A549 (cell line): ENCODE data around the gene FAAP100. TPM values are rescaled to one million over a fixed set of nuclear protein-coding genes. Genes with fewer than 3 reads are reported as not detected.

Experiments used
- ATAC-seq, 2 experiments: fragments of 200-7000 bp in 1 of 2; fragments of >200 bp in 1 of 2; cut with Nextera tagmentation in 1 of 2; cut with Tn5 transposase in 1 of 2; 3 replicates each; pipeline versions ENCODE4 v1.8.0 to v1.9.1; 2018 to 2020; ENCODE audit warnings: mild to moderate bottlenecking in 1 of 2, moderate library complexity in 1 of 2
- CTCF ChIA-PET: fragments of 300-600 bp; sonication (Branson Sonifier 250); formaldehyde crosslinking; extraction: SDS; loops from one replicate; lab custom pipeline; 2021; ENCODE audit warnings: antibody characterized with exemption, inconsistent platforms; lab: Yijun Ruan, JAX
- POLR2A ChIA-PET: fragments of 350-600 bp; formaldehyde crosslinking; extraction: SDS; loops from one replicate; lab custom pipeline; 2021; ENCODE audit warnings: antibody characterized with exemption, inconsistent platforms; lab: Yijun Ruan, JAX
- DNase-seq, 2 experiments: peaks; one replicate each; pipeline versions ENCODE4 v3.0.0 to v3.0.0-alpha.2; 2011 to 2016; ENCODE audit warnings: low read depth in 1 of 2, low spot score in 1 of 2
- FAIRE-seq: peaks from 2 replicates; lab custom pipeline; 2011; peaks lifted over from hg19 to GRCh38; lab: Jason Lieb, UNC
- H3K27ac ChIP-seq, 2 experiments: fragments of >200 bp; sonication (Bioruptor Twin); formaldehyde crosslinking; 3 replicates each; pipeline ENCODE4 v1.5.1; 2016 to 2017
- H3K4me1 ChIP-seq: fragments of >200 bp; sonication (Bioruptor Twin); formaldehyde crosslinking; 3 replicates; pipeline ENCODE4 v1.6.1; 2016
- H3K4me2 ChIP-seq: fragments of >200 bp; sonication (Bioruptor Twin); formaldehyde crosslinking; 3 replicates; pipeline ENCODE4 v1.6.1; 2016
- H3K4me3 ChIP-seq: fragments of >200 bp; sonication (Bioruptor Twin); formaldehyde crosslinking; 3 replicates; pipeline ENCODE4 v1.5.1; 2016
- H3K9me3 ChIP-seq: fragments of >200 bp; sonication (Bioruptor Twin); formaldehyde crosslinking; 3 replicates; pipeline ENCODE4 v1.6.1; 2016
- BCL3 ChIP-seq: fragments of >200 bp; sonication (Bioruptor Twin); formaldehyde crosslinking; IDR thresholded peaks from 3 replicates; pipeline ENCODE4 v1.6.1; 2016
- BHLHE40 ChIP-seq: IDR thresholded peaks from 2 replicates; pipeline ENCODE4 v1.6.1; 2012; ENCODE audit warnings: low read depth, low read length, inconsistent platforms
- CBX2 ChIP-seq: fragments of 200-600 bp; sonication (generic); IDR thresholded peaks from 2 replicates; pipeline ENCODE4 v1.6.1; 2016; ENCODE audit warnings: low read depth, mild to moderate bottlenecking, borderline replicate concordance
- CEBPB ChIP-seq, 2 experiments: fragments of >200 bp in 1 of 2; sonication (Bioruptor Twin) in 1 of 2; formaldehyde crosslinking in 1 of 2; IDR thresholded peaks; 2 replicates each; pipeline ENCODE4 v1.6.1; 2012 to 2016
- CHD4 ChIP-seq: fragments of 200-600 bp; sonication (generic); IDR thresholded peaks from 2 replicates; pipeline ENCODE4 v1.6.1; 2016; ENCODE audit warnings: antibody characterized with exemption, mild to moderate bottlenecking, borderline replicate concordance
- E2F6 ChIP-seq: IDR thresholded peaks from 2 replicates; pipeline ENCODE4 v1.6.1; 2012; ENCODE audit warnings: low read depth, borderline replicate concordance
- ELK1 ChIP-seq: fragments of 150-350 bp; IDR thresholded peaks from 2 replicates; pipeline ENCODE4 v1.6.1; 2014; ENCODE audit warnings: low read depth, mild to moderate bottlenecking, low read length
- EP300 ChIP-seq, 2 experiments: fragments of >200 bp; sonication (Bioruptor Twin); formaldehyde crosslinking; IDR thresholded peaks; 2 replicates in 1 of 2; 3 replicates in 1 of 2; pipeline ENCODE4 v1.6.1; 2016 to 2017
- ESRRA ChIP-seq: fragments of 150-350 bp; IDR thresholded peaks from 2 replicates; pipeline ENCODE4 v1.6.1; 2014; ENCODE audit warnings: mild to moderate bottlenecking, low read length, borderline replicate concordance
- FOSB ChIP-seq: fragments of 250-450 bp; sonication (Bioruptor Pico); IDR thresholded peaks from 2 replicates; pipeline ENCODE4 v1.5.0; 2020; ENCODE audit warnings: mild to moderate bottlenecking, moderate library complexity
- FOSL2 ChIP-seq, 2 experiments: fragments of 450-650 bp in 1 of 2; fragments of >200 bp in 1 of 2; sonication (Bioruptor Twin) in 1 of 2; formaldehyde crosslinking; IDR thresholded peaks; 2 replicates each; pipeline versions ENCODE4 v1.5.0 to v1.6.1; 2016 to 2020; ENCODE audit warnings: mild to moderate bottlenecking in 1 of 2, moderate library complexity in 1 of 2
- FOXS1 ChIP-seq: fragments of 250-450 bp; sonication (Bioruptor Pico); IDR thresholded peaks from 2 replicates; pipeline ENCODE4 v1.5.0; 2020; ENCODE audit warnings: mild to moderate bottlenecking, moderate library complexity
- GATA3 ChIP-seq: IDR thresholded peaks from 2 replicates; pipeline ENCODE4 v1.6.1; 2012; ENCODE audit warnings: borderline replicate concordance
- HDAC2 ChIP-seq: fragments of 200-600 bp; sonication (generic); IDR thresholded peaks from 2 replicates; pipeline ENCODE4 v1.6.1; 2016
- HEYL ChIP-seq: fragments of 250-450 bp; sonication (Bioruptor Pico); IDR thresholded peaks from 2 replicates; pipeline ENCODE4 v1.8.0; 2021; ENCODE audit warnings: mild to moderate bottlenecking, moderate library complexity
- HOXA7 ChIP-seq: fragments of 250-450 bp; sonication (Bioruptor Pico); IDR thresholded peaks from 2 replicates; pipeline ENCODE4 v1.5.0; 2020; ENCODE audit warnings: mild to moderate bottlenecking, moderate library complexity
- HOXB13 ChIP-seq: fragments of 250-450 bp; sonication (Bioruptor Pico); IDR thresholded peaks from 2 replicates; pipeline ENCODE4 v1.5.0; 2020; ENCODE audit warnings: low read depth, mild to moderate bottlenecking, moderate library complexity
- JUNB ChIP-seq: fragments of >200 bp; sonication (Bioruptor Twin); formaldehyde crosslinking; IDR thresholded peaks from 2 replicates; pipeline ENCODE4 v1.6.1; 2016
- MAFK ChIP-seq: fragments of 450-650 bp; IDR thresholded peaks from 2 replicates; pipeline ENCODE4 v1.6.1; 2014; ENCODE audit not compliant: partially characterized antibody
- MAX ChIP-seq: IDR thresholded peaks from 2 replicates; pipeline ENCODE4 v1.6.1; 2012
- MYC ChIP-seq: IDR thresholded peaks from 2 replicates; pipeline ENCODE4 v1.6.1; 2012; ENCODE audit warnings: mild to moderate bottlenecking, inconsistent platforms, low read length, improper control_type of control experiment, borderline replicate concordance
- NFE2L2 ChIP-seq: fragments of 150-350 bp; conservative IDR thresholded peaks from 2 replicates; pipeline ENCODE4 v1.6.1; 2014; ENCODE audit warnings: low read length
- NPAS2 ChIP-seq: fragments of 250-450 bp; sonication (Bioruptor Pico); IDR thresholded peaks from 2 replicates; pipeline ENCODE4 v1.8.0; 2022; ENCODE audit warnings: mild to moderate bottlenecking, moderate library complexity, borderline replicate concordance
- NR3C1 ChIP-seq: fragments of >200 bp; sonication (Bioruptor Twin); formaldehyde crosslinking; IDR thresholded peaks from 3 replicates; pipeline ENCODE4 v1.6.1; 2017
- POLR2A ChIP-seq: IDR thresholded peaks from 2 replicates; pipeline ENCODE4 v1.6.1; 2012; ENCODE audit warnings: mild to moderate bottlenecking, low read length
- POLR2AphosphoS2 ChIP-seq: conservative IDR thresholded peaks from 2 replicates; pipeline ENCODE4 v1.6.1; 2012; ENCODE audit warnings: low read length, improper control_type of control experiment, inconsistent platforms
- RARB ChIP-seq: fragments of 250-450 bp; sonication (Bioruptor Pico); IDR thresholded peaks from 2 replicates; pipeline ENCODE4 v1.8.0; 2021; ENCODE audit warnings: mild to moderate bottlenecking, moderate library complexity
- RCOR1 ChIP-seq: fragments of 150-350 bp; IDR thresholded peaks from 2 replicates; pipeline ENCODE4 v1.6.1; 2014; ENCODE audit warnings: antibody characterized with exemption, low read length, low read depth
- SMC3 ChIP-seq: fragments of >200 bp; sonication (Bioruptor Twin); formaldehyde crosslinking; IDR thresholded peaks from 3 replicates; pipeline ENCODE4 v1.6.1; 2018; ENCODE audit warnings: inconsistent platforms
- TFCP2L1 ChIP-seq: fragments of 250-450 bp; sonication (Bioruptor Pico); IDR thresholded peaks from 2 replicates; pipeline ENCODE4 v1.5.0; 2021; ENCODE audit warnings: mild to moderate bottlenecking
- TP53 ChIP-seq: fragments of 250-450 bp; sonication (Bioruptor Pico); IDR thresholded peaks from 2 replicates; pipeline ENCODE4 v1.5.0; 2021; ENCODE audit warnings: mild to moderate bottlenecking, moderate library complexity
- USF2 ChIP-seq: fragments of 450-650 bp; IDR thresholded peaks from 2 replicates; pipeline ENCODE4 v1.6.1; 2014; ENCODE audit warnings: antibody characterized with exemption
- ZFP36 ChIP-seq: fragments of 450-650 bp; IDR thresholded peaks from 2 replicates; pipeline ENCODE4 v1.6.1; 2014; ENCODE audit warnings: borderline replicate concordance; ENCODE audit not compliant: partially characterized antibody
- ZNF302 ChIP-seq: fragments of 250-450 bp; sonication (Bioruptor Pico); IDR thresholded peaks from 2 replicates; pipeline ENCODE4 v1.9.0; 2021; ENCODE audit warnings: inconsistent platforms, mild to moderate bottlenecking, moderate library complexity
- ZSCAN20 ChIP-seq: fragments of 250-450 bp; sonication (Bioruptor Pico); IDR thresholded peaks from 2 replicates; pipeline ENCODE4 v1.8.0; 2022; ENCODE audit warnings: mild to moderate bottlenecking, moderate library complexity
- WGBS: methylation state at CpG from one replicate; pipeline ENCODE4 v1.1.6; 2017; ENCODE audit errors: missing lambda C conversion rate; 5-methylcytosine and 5-hydroxymethylcytosine counted together
- polyA plus RNA-seq, 4 experiments: library from polyadenylated mRNA; depleted of rRNA in 3 of 4; stranded (reverse); fragments of >200 nt; fragmentation: RNase III in 1 of 4; extraction: RNeasy Plus Mini Kit Qiagen cat#74134 plus additional on column Dnase treatment in 1 of 4; gene quantifications; 2 replicates in 3 of 4; 3 replicates in 1 of 4; pipeline ENCODE4 v1.2.3, GENCODE V29; 2011 to 2017
- TF ChIP-seq, protein P1 (sequence below): fragments of >200 bp; sonication (Bioruptor Twin); formaldehyde crosslinking; IDR thresholded peaks from 3 replicates; pipeline ENCODE4 v1.5.1; 2016

FAAP100 gene
- polyA plus RNA-seq, 2 of the 4 experiments (the other 2 are of a cell fraction), result 5.4 to 16.8 TPM

DNA sequence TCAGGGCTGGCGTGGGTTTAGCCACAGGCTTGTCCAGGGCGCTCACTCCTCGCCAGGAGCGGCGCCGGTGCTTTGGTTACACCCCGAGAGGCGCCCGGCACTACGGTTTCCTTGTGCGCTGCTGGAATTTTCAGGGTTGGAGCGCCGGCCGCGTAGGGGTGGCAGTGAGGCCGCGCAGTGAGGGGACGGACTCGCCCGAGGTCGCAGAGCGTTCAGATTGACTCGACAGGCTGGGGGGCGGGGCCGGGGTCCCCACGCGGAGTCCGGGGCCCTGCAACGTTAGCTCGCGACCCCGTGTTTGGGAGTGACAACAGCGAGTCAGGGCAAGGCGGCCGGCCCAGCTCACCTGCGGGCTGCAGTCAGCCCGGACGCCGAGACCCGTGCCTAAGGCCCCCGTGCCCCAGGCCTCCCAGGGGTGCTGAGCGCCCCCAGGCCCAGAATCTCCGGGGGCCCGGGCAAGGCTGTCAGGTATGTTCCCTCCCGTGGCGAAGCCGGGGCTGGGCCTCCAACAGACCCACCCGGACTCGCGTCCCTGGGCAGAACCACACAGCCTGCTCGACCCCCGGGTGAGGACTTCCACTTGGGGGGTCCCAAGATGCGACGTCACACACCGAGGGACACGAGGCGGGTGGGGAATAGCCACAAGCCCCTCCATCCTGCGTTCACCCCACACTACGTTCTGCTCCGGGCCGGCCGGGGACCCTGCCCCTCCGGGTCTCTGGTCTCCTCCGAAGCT, 38.2 kb downstream of the FAAP100 start:
- Histone ChIP-seq H3K4me3 (peak overlapping the region; percentile 83), H3K9me3 (no peaks in the 10 kb centered on the region), H3K4me1 (peaks cover 37% of the 10 kb centered on the region), H3K4me2 (peak overlapping the region; percentile 87), H3K27ac (peak overlapping the region; percentile 99)
- ChIA-PET CTCF (interaction anchor here (0.6 to 4.7 kb wide), 6 partner anchors 12 to 117 kb away, joined by 3 to 30 read pairs (median 4); no protein-coding TSS in a partner anchor), POLR2A (interaction anchor here (0.6 to 1.9 kb wide), 8 partner anchors 20 to 121 kb away, joined by 3 to 6 read pairs (median 3); partner anchors contain the start of gene BAHCC1)
- DNase-seq, result peak; percentile 62 to 86
- 1% methylated on average over 16 of the region's 64 CpGs for WGBS
- ATAC-seq, result peak; percentile 31 to 46
- no peak for FAIRE-seq
- TF ChIP-seq HOXB13 (CRISPR knock-in tag) (peak; percentile 10; the same call in 1 of the 2 replicates), ZNF302 (CRISPR knock-in tag) (no peak), EP300 (IDR thresholded peaks at IDR 0.05) (no peak), FOXS1 (CRISPR knock-in tag) (0 out of 2 replicates have a peak, but pooled peaks have one; percentile 56), MAFK (no peak), ZSCAN20 (CRISPR knock-in tag) (no peak), RCOR1 (no peak), JUNB (no peak), BHLHE40 (no peak), POLR2A (peak; percentile 16; the same call in 1 of the 2 replicates), BCL3 (no peak), ZFP36 (no peak), TP53 (CRISPR knock-in tag) (no peak), CHD4 (no peak), SMC3 (no peak), ESRRA (no peak), POLR2AphosphoS2 (no peak), USF2 (no peak), FOSB (CRISPR knock-in tag) (no peak), HDAC2 (no peak), HOXA7 (0 out of 2 replicates have a peak, but pooled peaks have one; percentile 1), E2F6 (peak; percentile 30; the same call in 1 of the 2 replicates), RARB (CRISPR knock-in tag) (no peak; the same call in 1 of the 2 replicates), CBX2 (no peak), CEBPB (IDR thresholded peaks at IDR 0.05) (no peak), NR3C1 (no peak), MYC (no peak; the same call in 1 of the 2 replicates), GATA3 (peak; percentile 26; the same call in 1 of the 2 replicates), MAX (peak; percentile 62), TFCP2L1 (CRISPR knock-in tag) (peak; percentile 72), NFE2L2 (no peak), FOSL2 (IDR thresholded peaks at IDR 0.05) (no peak), FOSL2 (CRISPR knock-in tag; IDR thresholded peaks at IDR 0.05) (no peak), ELK1 (no peak), NPAS2 (CRISPR knock-in tag) (no peak), HEYL (CRISPR knock-in tag) (no peak)
- TF ChIP-seq, protein P1, sequence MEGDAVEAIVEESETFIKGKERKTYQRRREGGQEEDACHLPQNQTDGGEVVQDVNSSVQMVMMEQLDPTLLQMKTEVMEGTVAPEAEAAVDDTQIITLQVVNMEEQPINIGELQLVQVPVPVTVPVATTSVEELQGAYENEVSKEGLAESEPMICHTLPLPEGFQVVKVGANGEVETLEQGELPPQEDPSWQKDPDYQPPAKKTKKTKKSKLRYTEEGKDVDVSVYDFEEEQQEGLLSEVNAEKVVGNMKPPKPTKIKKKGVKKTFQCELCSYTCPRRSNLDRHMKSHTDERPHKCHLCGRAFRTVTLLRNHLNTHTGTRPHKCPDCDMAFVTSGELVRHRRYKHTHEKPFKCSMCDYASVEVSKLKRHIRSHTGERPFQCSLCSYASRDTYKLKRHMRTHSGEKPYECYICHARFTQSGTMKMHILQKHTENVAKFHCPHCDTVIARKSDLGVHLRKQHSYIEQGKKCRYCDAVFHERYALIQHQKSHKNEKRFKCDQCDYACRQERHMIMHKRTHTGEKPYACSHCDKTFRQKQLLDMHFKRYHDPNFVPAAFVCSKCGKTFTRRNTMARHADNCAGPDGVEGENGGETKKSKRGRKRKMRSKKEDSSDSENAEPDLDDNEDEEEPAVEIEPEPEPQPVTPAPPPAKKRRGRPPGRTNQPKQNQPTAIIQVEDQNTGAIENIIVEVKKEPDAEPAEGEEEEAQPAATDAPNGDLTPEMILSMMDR, result no peak
